ENCODE data around the gene POLR1E.

Gene POLR1E

GRCh38 chr9:37543468-37543867 is 57.7 kb downstream of the POLR1E start:
- no peak for DNase-seq
- no peaks in the 10 kb centered on the region for H3K36me3 ChIP-seq (ENCODE audit: control insufficient read depth, insufficient read depth, low read length)

GRCh38 chr9:37547328-37547878 is 61.7 kb downstream of the POLR1E start:
- Histone ChIP-seq H3K27ac (ENCODE audit: insufficient read depth, low read length, poor library complexity, severe bottlenecking) (no peak overlapping the region), H3K36me3 (ENCODE audit: control insufficient read depth, insufficient read depth, low read length) (no peaks in the 10 kb centered on the region), H3K4me3 (ENCODE audit: insufficient read depth, low read depth, low read length, poor library complexity, severe bottlenecking) (no peak overlapping the region), H3K4me1 (ENCODE audit: control insufficient read depth, insufficient read depth, low read length, poor library complexity, severe bottlenecking) (no peaks in the 10 kb centered on the region), H3K9me3 (ENCODE audit: control insufficient read depth, low read length) (no peaks in the 10 kb centered on the region), H3K27me3 (replicated peaks; ENCODE audit: control insufficient read depth, insufficient read depth, low read length, poor library complexity, severe bottlenecking) (no peaks in the 10 kb centered on the region)
- DNase-seq: no peak

More at GRCh38 chr9:37543468-37543867, 57.7 kb downstream of the POLR1E start:
- H3K27me3 ChIP-seq (replicated peaks; ENCODE audit: control insufficient read depth, insufficient read depth, low read length, poor library complexity, severe bottlenecking): no peaks in the 10 kb centered on the region
- no peaks in the 10 kb centered on the region for H3K4me1 ChIP-seq (ENCODE audit: control insufficient read depth, insufficient read depth, low read length, poor library complexity, severe bottlenecking)
- no peak overlapping the region for H3K27ac ChIP-seq (ENCODE audit: insufficient read depth, low read length, poor library complexity, severe bottlenecking)
- H3K9me3 ChIP-seq (ENCODE audit: control insufficient read depth, low read length): no peaks in the 10 kb centered on the region
- H3K4me3 ChIP-seq (ENCODE audit: insufficient read depth, low read depth, low read length, poor library complexity, severe bottlenecking): no peak overlapping the region

- H3K27me3 ChIP-seq (replicated peaks; ENCODE audit: control insufficient read depth, insufficient read depth, low read length, poor library complexity, severe bottlenecking): no peaks in the 10 kb centered on the region
- H3K9me3 ChIP-seq (ENCODE audit: control insufficient read depth, low read length): no peaks in the 10 kb centered on the region
- no peaks in the 10 kb centered on the region for H3K4me1 ChIP-seq (ENCODE audit: control insufficient read depth, insufficient read depth, low read length, poor library complexity, severe bottlenecking)
- H3K27ac ChIP-seq (ENCODE audit: insufficient read depth, low read length, poor library complexity, severe bottlenecking): no peak overlapping the region
- no peaks in the 10 kb centered on the region for H3K36me3 ChIP-seq (ENCODE audit: control insufficient read depth, insufficient read depth, low read length)
- no peak for DNase-seq
- no peak overlapping the region for H3K4me3 ChIP-seq (ENCODE audit: insufficient read depth, low read depth, low read length, poor library complexity, severe bottlenecking)
Observed at GRCh38 chr9:37549527-37549926, 63.8 kb downstream of the POLR1E start.

DNA sequence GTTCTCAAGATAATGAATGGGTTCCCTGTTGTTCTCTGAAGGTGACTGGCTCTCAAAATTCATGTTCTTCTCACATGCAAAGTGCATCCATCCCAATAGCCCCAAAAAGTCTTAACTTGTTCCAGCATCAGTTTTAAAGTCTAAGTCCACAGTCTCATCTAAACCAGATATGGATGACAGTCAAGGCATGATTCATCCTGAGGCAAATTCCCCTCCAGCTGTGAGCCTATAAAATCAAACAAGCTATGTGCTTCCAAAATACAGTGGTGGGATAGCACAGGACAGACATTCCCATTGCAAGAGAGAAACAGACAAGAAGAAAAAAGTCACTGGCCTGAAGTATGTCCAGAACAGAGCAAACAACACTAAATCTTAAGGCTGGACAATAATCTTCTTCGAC is 65.0 kb downstream of the POLR1E start:
- H3K4me3 ChIP-seq (ENCODE audit: insufficient read depth, low read depth, low read length, poor library complexity, severe bottlenecking): no peak overlapping the region
- H3K9me3 ChIP-seq (ENCODE audit: control insufficient read depth, low read length): no peaks in the 10 kb centered on the region
- H3K4me1 ChIP-seq (ENCODE audit: control insufficient read depth, insufficient read depth, low read length, poor library complexity, severe bottlenecking): no peaks in the 10 kb centered on the region
- DNase-seq: no peak
- H3K36me3 ChIP-seq (ENCODE audit: control insufficient read depth, insufficient read depth, low read length): no peaks in the 10 kb centered on the region
- H3K27me3 ChIP-seq (replicated peaks; ENCODE audit: control insufficient read depth, insufficient read depth, low read length, poor library complexity, severe bottlenecking): no peaks in the 10 kb centered on the region
- no peak overlapping the region for H3K27ac ChIP-seq (ENCODE audit: insufficient read depth, low read length, poor library complexity, severe bottlenecking)

DNA sequence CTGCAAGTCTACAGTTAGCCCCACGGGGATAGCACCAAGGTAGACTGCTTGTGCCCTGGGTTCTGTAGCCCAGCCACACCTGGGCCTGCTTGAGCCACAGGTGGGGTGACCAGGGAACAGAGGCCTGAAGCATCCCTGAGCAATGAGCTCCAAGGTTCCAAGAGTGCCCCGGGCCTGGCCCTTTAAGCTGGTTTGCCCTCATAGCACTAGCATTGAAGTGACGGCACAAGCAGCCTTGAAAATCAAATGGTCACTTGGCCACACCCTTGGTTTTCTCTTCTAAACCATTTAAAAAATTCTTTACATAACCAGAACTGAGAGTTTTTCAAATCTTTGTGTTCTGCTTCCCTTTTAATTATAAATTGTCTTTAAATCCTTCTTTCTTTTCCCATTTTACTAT is 65.7 kb downstream of the POLR1E start:
- H3K36me3 ChIP-seq (ENCODE audit: control insufficient read depth, insufficient read depth, low read length): no peaks in the 10 kb centered on the region
- H3K27me3 ChIP-seq (replicated peaks; ENCODE audit: control insufficient read depth, insufficient read depth, low read length, poor library complexity, severe bottlenecking): no peaks in the 10 kb centered on the region
- H3K9me3 ChIP-seq (ENCODE audit: control insufficient read depth, low read length): no peaks in the 10 kb centered on the region
- no peak overlapping the region for H3K27ac ChIP-seq (ENCODE audit: insufficient read depth, low read length, poor library complexity, severe bottlenecking)
- no peak for DNase-seq
- no peak overlapping the region for H3K4me3 ChIP-seq (ENCODE audit: insufficient read depth, low read depth, low read length, poor library complexity, severe bottlenecking)
- H3K4me1 ChIP-seq (ENCODE audit: control insufficient read depth, insufficient read depth, low read length, poor library complexity, severe bottlenecking): no peaks in the 10 kb centered on the region

DNA sequence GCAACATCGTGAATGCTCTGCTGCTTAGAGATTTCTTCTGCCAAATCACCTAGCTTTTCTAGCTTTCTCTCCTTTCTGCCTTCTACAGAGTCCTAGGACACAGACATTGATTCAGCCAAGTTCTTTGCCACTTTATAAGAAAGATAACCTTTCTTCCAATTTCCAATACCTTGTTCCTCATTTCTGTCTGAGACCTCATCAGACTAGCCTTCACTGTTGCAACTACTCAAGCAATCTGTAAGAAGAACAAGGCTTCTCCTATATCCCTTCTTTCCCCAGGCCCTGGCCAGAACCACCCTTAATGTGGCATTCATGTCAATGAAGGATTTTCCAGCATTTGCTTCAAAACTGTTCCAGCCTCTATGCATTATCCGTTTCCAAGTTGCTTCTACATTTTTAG is 66.1 kb downstream of the POLR1E start:
- no peak for DNase-seq
- no peaks in the 10 kb centered on the region for H3K9me3 ChIP-seq (ENCODE audit: control insufficient read depth, low read length)
- no peaks in the 10 kb centered on the region for H3K36me3 ChIP-seq (ENCODE audit: control insufficient read depth, insufficient read depth, low read length)
- H3K4me1 ChIP-seq (ENCODE audit: control insufficient read depth, insufficient read depth, low read length, poor library complexity, severe bottlenecking): no peaks in the 10 kb centered on the region
- no peak overlapping the region for H3K4me3 ChIP-seq (ENCODE audit: insufficient read depth, low read depth, low read length, poor library complexity, severe bottlenecking)
- no peaks in the 10 kb centered on the region for H3K27me3 ChIP-seq (replicated peaks; ENCODE audit: control insufficient read depth, insufficient read depth, low read length, poor library complexity, severe bottlenecking)
- no peak overlapping the region for H3K27ac ChIP-seq (ENCODE audit: insufficient read depth, low read length, poor library complexity, severe bottlenecking)

Data from effector memory CD4-positive, alpha-beta T cell (primary cell).